Mesendoderm (in vitro differentiated cells): ENCODE measurements around the gene NRXN3.
A peak's percentile ranks its signal among the peaks of the same experiment; 100 is the strongest.

Experiments used
- DNase-seq: peaks from one replicate; pipeline ENCODE4 v3.0.0; 2013
- H2AK5ac ChIP-seq: 2 replicates; pipeline ENCODE4 v1.6.1; 2013; ENCODE audit warnings: low read length, inconsistent platforms
- H2BK120ac ChIP-seq: 2 replicates; pipeline ENCODE4 v1.6.1; 2013; ENCODE audit warnings: low read depth, mild to moderate bottlenecking, low read length, moderate library complexity, mixed read lengths
- H2BK15ac ChIP-seq: replicated peaks from 2 replicates; pipeline ENCODE4 v1.6.1; 2013; ENCODE audit warnings: low read depth, mild to moderate bottlenecking, moderate library complexity
- H2BK5ac ChIP-seq: 2 replicates; pipeline ENCODE4 v1.6.1; 2013; ENCODE audit warnings: low read length, inconsistent platforms
- H3K18ac ChIP-seq: 2 replicates; pipeline ENCODE4 v1.6.1; 2013; ENCODE audit warnings: mild to moderate bottlenecking, low read length, mixed read lengths
- H3K23ac ChIP-seq: one replicate; pipeline ENCODE4 v1.6.1; 2013; ENCODE audit warnings: low read length
- H3K27ac ChIP-seq: 2 replicates; pipeline ENCODE4 v1.5.1; 2013; ENCODE audit warnings: low read depth, mild to moderate bottlenecking, inconsistent platforms, low read length, moderate library complexity
- H3K27me3 ChIP-seq: 2 replicates; pipeline ENCODE4 v1.6.1; 2013; ENCODE audit warnings: low read length, control low read depth, mild to moderate bottlenecking, inconsistent platforms; ENCODE audit not compliant: insufficient read depth, poor library complexity
- H3K36me3 ChIP-seq: 2 replicates; pipeline ENCODE4 v1.6.1; 2013; ENCODE audit warnings: low read length, inconsistent platforms; ENCODE audit not compliant: control insufficient read depth, insufficient read depth
- H3K4ac ChIP-seq: one replicate; pipeline ENCODE4 v1.6.1; 2013; ENCODE audit warnings: low read depth, mild to moderate bottlenecking, low read length, moderate library complexity
- H3K4me1 ChIP-seq: 2 replicates; pipeline ENCODE4 v1.6.1; 2013; ENCODE audit warnings: low read depth, low read length, inconsistent platforms; ENCODE audit not compliant: control insufficient read depth
- H3K4me2 ChIP-seq: 2 replicates; pipeline ENCODE4 v1.6.1; 2013; ENCODE audit warnings: low read length
- H3K4me3 ChIP-seq: 2 replicates; pipeline ENCODE4 v1.5.1; 2013; ENCODE audit warnings: mild to moderate bottlenecking, low read length
- H3K56ac ChIP-seq: one replicate; pipeline ENCODE4 v1.6.1; 2013; ENCODE audit warnings: low read length
- H3K79me1 ChIP-seq: 2 replicates; pipeline ENCODE4 v1.6.1; 2013; ENCODE audit warnings: low read length, inconsistent platforms
- H3K79me2 ChIP-seq: 2 replicates; pipeline ENCODE4 v1.6.1; 2013; ENCODE audit warnings: mild to moderate bottlenecking, low read length; ENCODE audit not compliant: control insufficient read depth, insufficient read depth
- H3K9ac ChIP-seq: 2 replicates; pipeline ENCODE4 v1.6.1; 2013; ENCODE audit warnings: low read length, inconsistent platforms
- H4K5ac ChIP-seq: one replicate; pipeline ENCODE4 v1.6.1; 2013; ENCODE audit warnings: low read length
- H4K8ac ChIP-seq: one replicate; pipeline ENCODE4 v1.6.1; 2013; ENCODE audit warnings: low read depth, mild to moderate bottlenecking, control low read depth, low read length, moderate library complexity
- WGBS: extraction: QIAGEN DNeasy Blood & Tissue Kit; methylation state at CpG from one replicate; pipeline ENCODE4 v1.1.7; 2013; ENCODE audit warnings: low lambda C conversion rate, missing lambda C conversion rate; ENCODE audit not compliant: insufficient coverage; ENCODE audit errors: extremely low coverage; 5-methylcytosine and 5-hydroxymethylcytosine counted together

The NRXN3 gene

DNA sequence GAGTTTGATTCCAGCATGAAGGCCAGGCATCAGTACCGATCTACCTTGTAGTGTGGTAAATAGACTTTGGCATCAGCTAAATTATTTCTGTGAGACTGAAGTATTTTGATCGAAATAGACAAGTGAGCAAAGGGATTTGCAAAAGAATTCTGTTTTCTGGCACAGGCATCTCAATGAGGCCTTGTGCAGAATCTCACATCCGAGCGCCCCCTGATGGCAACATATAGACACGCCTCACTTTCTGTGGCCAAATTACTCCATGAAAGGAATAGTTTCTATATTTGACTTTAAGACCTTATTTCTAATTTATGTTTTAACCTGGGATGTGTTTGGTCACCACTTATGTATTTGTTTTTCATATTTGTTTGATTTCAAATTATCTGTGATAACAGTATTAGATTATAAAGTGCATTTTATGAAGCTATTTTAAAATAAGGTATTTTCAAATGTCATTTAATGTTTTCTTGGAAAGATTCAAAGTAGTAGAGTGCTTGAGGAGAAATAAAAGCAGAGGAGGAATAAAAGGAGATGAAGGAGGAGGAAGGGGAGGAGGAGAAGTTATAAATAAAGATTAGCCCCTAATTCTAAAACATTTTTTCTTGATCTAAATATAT lies 731.9 kb downstream of the NRXN3 start:
- Histone ChIP-seq H3K4me2 (no peak overlapping the region), H4K8ac (no peak overlapping the region), H2BK5ac (no peak overlapping the region), H3K18ac (no peak overlapping the region), H3K4me1 (no peaks in the 10 kb centered on the region), H3K4ac (no peak overlapping the region), H3K36me3 (no peaks in the 10 kb centered on the region), H4K5ac (no peak overlapping the region), H3K23ac (no peak overlapping the region), H3K9ac (no peak overlapping the region), H3K27me3 (no peaks in the 10 kb centered on the region), H2BK15ac (no peak overlapping the region), H3K79me1 (no peaks in the 10 kb centered on the region), H3K79me2 (no peaks in the 10 kb centered on the region), H2BK120ac (no peak overlapping the region), H3K27ac (no peak overlapping the region), H2AK5ac (no peak overlapping the region), H3K56ac (no peak overlapping the region), H3K4me3 (no peak overlapping the region)
- DNase-seq, result peak; percentile 54
- WGBS, result no CpG with 5 or more reads among the region's 5 CpGs

DNA sequence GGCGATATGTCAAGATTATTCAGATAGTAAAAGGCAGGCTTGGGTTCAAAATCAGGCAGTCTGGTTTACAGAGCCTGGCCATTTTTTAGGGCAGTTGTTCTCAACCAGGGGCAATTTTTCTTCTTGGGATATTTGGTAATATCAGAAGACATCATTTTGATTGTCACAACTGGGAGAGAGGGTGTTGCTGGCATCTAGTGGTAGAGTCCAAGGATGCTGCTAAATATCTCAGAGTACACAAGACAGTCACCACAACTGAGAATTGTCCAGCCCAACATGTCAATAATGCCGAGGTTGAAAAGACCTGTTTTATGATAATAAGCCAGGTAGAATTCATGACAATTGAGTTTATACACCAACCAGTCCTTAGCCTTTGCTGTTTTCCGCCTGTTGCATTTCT lies 733.9 kb downstream of the NRXN3 start:
- no peak for DNase-seq
- H4K5ac ChIP-seq, result no peak overlapping the region
- H3K27me3 ChIP-seq, result no peaks in the 10 kb centered on the region
- H3K4me2 ChIP-seq, result no peak overlapping the region
- H3K18ac ChIP-seq, result no peak overlapping the region
- no peak overlapping the region for H3K9ac ChIP-seq
- no peak overlapping the region for H4K8ac ChIP-seq
- H2BK15ac ChIP-seq, result no peak overlapping the region
- no peak overlapping the region for H3K4ac ChIP-seq
- H3K36me3 ChIP-seq, result no peaks in the 10 kb centered on the region
- no peak overlapping the region for H3K23ac ChIP-seq
- no peaks in the 10 kb centered on the region for H3K4me1 ChIP-seq
- H3K56ac ChIP-seq, result no peak overlapping the region
- no peak overlapping the region for H3K27ac ChIP-seq
- no peak overlapping the region for H3K4me3 ChIP-seq
- no peak overlapping the region for H2AK5ac ChIP-seq
- H2BK120ac ChIP-seq, result no peak overlapping the region
- no CpG with 5 or more reads among the region's 3 CpGs for WGBS
- no peaks in the 10 kb centered on the region for H3K79me1 ChIP-seq
- no peak overlapping the region for H2BK5ac ChIP-seq
- H3K79me2 ChIP-seq, result no peaks in the 10 kb centered on the region

DNA sequence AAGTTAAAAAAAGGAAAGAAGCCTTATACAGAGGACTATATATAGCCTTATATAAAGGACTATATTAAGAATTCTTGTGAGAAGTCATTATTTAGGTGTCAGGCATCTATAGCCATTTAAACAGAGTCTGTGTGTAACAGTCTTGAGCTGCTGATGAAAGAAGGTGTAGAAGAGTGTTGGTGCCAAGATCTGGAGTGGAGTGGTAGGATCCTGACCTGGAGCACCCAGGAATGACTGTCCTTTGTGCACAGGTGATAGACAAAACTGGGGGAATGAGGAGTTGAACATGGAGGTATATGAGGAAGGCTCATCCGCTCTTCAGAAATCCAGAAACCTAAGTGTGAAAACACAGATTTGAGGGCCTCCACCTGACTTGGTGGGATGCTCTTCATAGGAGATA lies 747.3 kb downstream of the NRXN3 start:
- DNase-seq, result peak; percentile 40
- Histone ChIP-seq H3K23ac (no peak overlapping the region), H2BK15ac (no peak overlapping the region), H3K4me2 (no peak overlapping the region), H3K36me3 (no peaks in the 10 kb centered on the region), H3K4ac (no peak overlapping the region), H3K27ac (no peak overlapping the region), H3K56ac (no peak overlapping the region), H3K4me3 (no peak overlapping the region), H3K79me1 (no peaks in the 10 kb centered on the region), H2BK5ac (no peak overlapping the region), H2AK5ac (no peak overlapping the region), H3K18ac (no peak overlapping the region), H4K8ac (no peak overlapping the region), H3K79me2 (no peaks in the 10 kb centered on the region), H4K5ac (no peak overlapping the region), H3K4me1 (no peaks in the 10 kb centered on the region), H3K27me3 (no peaks in the 10 kb centered on the region), H3K9ac (no peak overlapping the region), H2BK120ac (no peak overlapping the region)
- no CpG with 5 or more reads among the region's 1 CpG for WGBS

DNA sequence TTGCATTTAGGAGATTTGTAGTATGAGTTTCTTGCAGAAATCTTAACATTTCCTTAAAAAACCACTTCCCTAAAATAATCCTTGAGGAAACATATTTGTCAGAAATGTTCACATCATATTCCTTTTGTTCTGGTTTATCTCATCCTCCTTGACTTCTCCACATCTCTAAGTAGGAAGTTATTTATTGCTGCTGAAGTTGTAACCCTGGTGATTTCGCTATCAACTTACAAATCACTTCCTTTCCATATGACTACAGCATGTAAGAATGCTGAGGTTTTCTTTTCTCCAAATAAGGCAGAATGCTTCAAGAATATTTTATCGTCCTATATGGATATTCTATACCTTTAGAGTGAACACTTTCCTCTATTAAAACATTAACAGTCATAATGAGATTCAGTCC lies 751.7 kb downstream of the NRXN3 start:
- Histone ChIP-seq H2BK15ac (no peak overlapping the region), H3K18ac (no peak overlapping the region), H3K4me1 (no peaks in the 10 kb centered on the region), H3K79me1 (no peaks in the 10 kb centered on the region), H2BK5ac (no peak overlapping the region), H2BK120ac (no peak overlapping the region), H3K23ac (no peak overlapping the region), H3K27me3 (no peaks in the 10 kb centered on the region), H4K8ac (no peak overlapping the region), H3K4me3 (no peak overlapping the region), H3K79me2 (no peaks in the 10 kb centered on the region), H3K27ac (no peak overlapping the region), H3K56ac (no peak overlapping the region), H3K36me3 (no peaks in the 10 kb centered on the region), H2AK5ac (no peak overlapping the region), H3K9ac (no peak overlapping the region), H3K4me2 (no peak overlapping the region), H3K4ac (no peak overlapping the region), H4K5ac (no peak overlapping the region)
- peak; percentile 82 for DNase-seq
- WGBS, result no CpG with 5 or more reads among the region's 2 CpGs

DNA sequence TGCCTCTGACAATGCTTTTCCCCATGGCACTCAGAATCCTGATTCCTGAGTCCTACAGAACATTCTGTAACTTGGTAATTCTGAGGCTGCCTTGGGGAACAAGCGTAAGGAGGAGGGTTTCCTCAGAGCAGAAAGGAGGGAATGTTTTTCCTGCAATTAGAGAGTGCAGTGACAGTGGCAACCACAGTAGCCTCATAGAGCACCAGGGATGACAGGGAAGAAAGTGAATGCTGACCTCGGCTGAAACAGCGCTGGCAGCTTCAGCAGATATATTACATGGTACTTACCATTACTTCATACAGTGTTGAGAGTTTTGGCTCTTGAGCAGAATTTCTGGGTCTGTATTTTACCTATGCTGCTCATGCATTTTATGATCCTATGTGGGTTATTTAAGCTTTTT lies 757.1 kb downstream of the NRXN3 start:
- H4K5ac ChIP-seq, result no peak overlapping the region
- H2BK15ac ChIP-seq, result no peak overlapping the region
- no peak overlapping the region for H2BK5ac ChIP-seq
- H2BK120ac ChIP-seq, result no peak overlapping the region
- no peaks in the 10 kb centered on the region for H3K27me3 ChIP-seq
- no peak overlapping the region for H3K4me2 ChIP-seq
- no peaks in the 10 kb centered on the region for H3K36me3 ChIP-seq
- no peak overlapping the region for H3K9ac ChIP-seq
- no peak overlapping the region for H3K23ac ChIP-seq
- H3K4me3 ChIP-seq, result no peak overlapping the region
- H3K4me1 ChIP-seq, result no peaks in the 10 kb centered on the region
- peak; percentile 49 for DNase-seq
- H2AK5ac ChIP-seq, result no peak overlapping the region
- H3K18ac ChIP-seq, result no peak overlapping the region
- no peaks in the 10 kb centered on the region for H3K79me1 ChIP-seq
- no CpG with 5 or more reads among the region's 3 CpGs for WGBS
- H3K79me2 ChIP-seq, result no peaks in the 10 kb centered on the region
- no peak overlapping the region for H3K27ac ChIP-seq
- H3K56ac ChIP-seq, result no peak overlapping the region
- no peak overlapping the region for H4K8ac ChIP-seq
- H3K4ac ChIP-seq, result no peak overlapping the region

DNA sequence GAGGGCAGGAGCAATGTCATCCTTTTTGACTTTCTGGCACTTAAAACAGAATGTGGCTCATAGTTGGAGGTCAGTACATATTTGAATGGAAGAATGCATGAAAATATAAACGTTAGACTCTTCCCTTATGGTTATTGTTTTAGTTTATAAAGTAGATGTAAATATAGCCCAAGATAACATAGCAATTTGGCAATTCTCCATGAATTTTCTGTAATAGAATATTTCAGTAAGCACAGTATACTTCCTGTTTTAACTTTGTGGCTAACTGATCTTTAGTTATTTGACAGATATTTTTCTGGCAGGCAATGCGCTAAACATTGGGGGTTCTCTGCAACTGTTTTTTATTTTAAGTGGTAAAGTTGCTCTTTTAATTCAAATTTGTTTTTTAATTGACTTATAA lies 763.0 kb downstream of the NRXN3 start:
- DNase-seq, result no peak

More for the DNA sequence above, 763.0 kb downstream of the NRXN3 start:
- Histone ChIP-seq H3K27ac (no peak overlapping the region), H3K79me1 (no peaks in the 10 kb centered on the region), H3K56ac (no peak overlapping the region), H4K5ac (no peak overlapping the region), H4K8ac (no peak overlapping the region), H2BK15ac (no peak overlapping the region), H3K4me3 (no peak overlapping the region), H3K4me1 (no peaks in the 10 kb centered on the region), H3K27me3 (no peaks in the 10 kb centered on the region), H3K36me3 (no peaks in the 10 kb centered on the region), H2AK5ac (no peak overlapping the region), H3K4ac (no peak overlapping the region), H3K23ac (no peak overlapping the region), H3K79me2 (no peaks in the 10 kb centered on the region), H3K18ac (no peak overlapping the region), H3K9ac (no peak overlapping the region), H2BK5ac (no peak overlapping the region), H3K4me2 (no peak overlapping the region), H2BK120ac (no peak overlapping the region)
- no CpG with 5 or more reads among the region's 2 CpGs for WGBS
